ENCODE data around the gene RBM19.

RBM19 gene

GRCh38 chr12:113959096-113959495 is 7.0 kb downstream of the RBM19 start:
- DNase-seq (ENCODE audit: low read depth in 2 of 2, low spot score in 1 of 2) = no peak

- DNase-seq (ENCODE audit: low read depth in 2 of 2, low spot score in 1 of 2) = no peak
These were observed 8.0 kb downstream of the RBM19 start for GRCh38 chr12:113958108-113958507.

- DNase-seq (ENCODE audit: low read depth in 2 of 2, low spot score in 1 of 2) = no peak
These were observed 8.5 kb downstream of the RBM19 start for GRCh38 chr12:113957627-113958026.

GRCh38 chr12:113955109-113955970 is 10.8 kb downstream of the RBM19 start:
- no peak for DNase-seq (ENCODE audit: low read depth in 2 of 2, low spot score in 1 of 2)

- DNase-seq (ENCODE audit: low read depth in 2 of 2, low spot score in 1 of 2) = no peak
These were observed 11.6 kb downstream of the RBM19 start for GRCh38 chr12:113954547-113954946.

- no peak for DNase-seq (ENCODE audit: low read depth in 2 of 2, low spot score in 1 of 2)
These were observed 15.3 kb downstream of the RBM19 start for GRCh38 chr12:113950873-113951272.

- no peak for DNase-seq (ENCODE audit: low read depth in 2 of 2, low spot score in 1 of 2)
These were observed 16.5 kb downstream of the RBM19 start for GRCh38 chr12:113949321-113950305.

GRCh38 chr12:113948151-113948914 is 17.8 kb downstream of the RBM19 start:
- no peak for DNase-seq (ENCODE audit: low read depth in 2 of 2, low spot score in 1 of 2)

- DNase-seq (ENCODE audit: low read depth in 2 of 2, low spot score in 1 of 2) = no peak
These were observed 19.9 kb downstream of the RBM19 start for GRCh38 chr12:113946175-113946574.

GRCh38 chr12:113945174-113946173 is 20.7 kb downstream of the RBM19 start:
- DNase-seq (ENCODE audit: low read depth in 2 of 2, low spot score in 1 of 2) = no peak

GRCh38 chr12:113942209-113942608 is 23.9 kb downstream of the RBM19 start:
- no peak for DNase-seq (ENCODE audit: low read depth in 2 of 2, low spot score in 1 of 2)

GRCh38 chr12:113941208-113941486 is 25.0 kb downstream of the RBM19 start:
- no peak for DNase-seq (ENCODE audit: low read depth in 2 of 2, low spot score in 1 of 2)

GRCh38 chr12:113940357-113941207 is 25.5 kb downstream of the RBM19 start:
- DNase-seq (ENCODE audit: low read depth in 2 of 2, low spot score in 1 of 2) = no peak

GRCh38 chr12:113939867-113940266 is 26.3 kb downstream of the RBM19 start:
- DNase-seq (ENCODE audit: low read depth in 2 of 2, low spot score in 1 of 2) = no peak

- no peak for DNase-seq (ENCODE audit: low read depth in 2 of 2, low spot score in 1 of 2)
These were observed 27.7 kb downstream of the RBM19 start for GRCh38 chr12:113938471-113938870.

- DNase-seq (ENCODE audit: low read depth in 2 of 2, low spot score in 1 of 2) = no peak
These were observed 29.7 kb downstream of the RBM19 start for GRCh38 chr12:113936460-113936859.

- no peak for DNase-seq (ENCODE audit: low read depth in 2 of 2, low spot score in 1 of 2)
These were observed 30.7 kb downstream of the RBM19 start for GRCh38 chr12:113935459-113935858.

- DNase-seq (ENCODE audit: low read depth in 2 of 2, low spot score in 1 of 2) = no peak
These were observed 31.2 kb downstream of the RBM19 start for GRCh38 chr12:113934946-113935345.

All from stimulated activated CD8-positive, alpha-beta memory T cell treated with anti-CD3 and anti-CD28 coated beads, Interleukin-4, amount 100 ng/mL, for 1 hour (primary cell).